ENCODE data around the gene PADI1. TPM values are rescaled to one million over a fixed set of nuclear protein-coding genes. Genes with fewer than 3 reads are reported as not detected.

The PADI1 gene
- polyA plus RNA-seq, 1 donor from 2014 or later: 0.66 TPM

- Histone ChIP-seq H3K4me3 (ENCODE audit: low read length) (no peak overlapping the region), H3K9me2 (ENCODE audit: insufficient read depth, low read length) (no peaks in the 10 kb centered on the region), H3K27ac (ENCODE audit: low read length) (no peak overlapping the region), H3K36me3 (ENCODE audit: insufficient read depth, low read length) (no peaks in the 10 kb centered on the region), H2AFZ (ENCODE audit: low read depth, low read length) (no peak overlapping the region), H3K9me3 (ENCODE audit: low read length) (no peaks in the 10 kb centered on the region), H3K27me3 (ENCODE audit: insufficient read depth, low read depth, low read length) (no peaks in the 10 kb centered on the region), H3K9ac (ENCODE audit: low read length) (no peak overlapping the region), H3F3A (ENCODE audit: insufficient read depth, low read length, poor library complexity, severe bottlenecking) (no peaks in the 10 kb centered on the region), H3K4me2 (ENCODE audit: low read length) (no peak overlapping the region), H4K20me1 (ENCODE audit: insufficient read depth) (no peaks in the 10 kb centered on the region), H3K79me2 (replicated peaks; ENCODE audit: insufficient read depth, low read length) (no peaks in the 10 kb centered on the region)
- TF ChIP-seq EZH2 (IDR thresholded peaks at IDR 0.05; ENCODE audit: borderline replicate concordance, insufficient read depth, low read length, poor library complexity, severe bottlenecking): no peak
- TF ChIP-seq MXI1 (conservative IDR thresholded peaks at IDR 0.05; ENCODE audit: poor library complexity, severe bottlenecking): no peak
- no peak for TF ChIP-seq SMC3 (conservative IDR thresholded peaks at IDR 0.05; ENCODE audit: poor library complexity)
- TF ChIP-seq RAD21 (conservative IDR thresholded peaks at IDR 0.05): no peak
- no peak for TF ChIP-seq TAF1 (IDR thresholded peaks at IDR 0.05; ENCODE audit: low read depth)
- TF ChIP-seq, protein P1, sequence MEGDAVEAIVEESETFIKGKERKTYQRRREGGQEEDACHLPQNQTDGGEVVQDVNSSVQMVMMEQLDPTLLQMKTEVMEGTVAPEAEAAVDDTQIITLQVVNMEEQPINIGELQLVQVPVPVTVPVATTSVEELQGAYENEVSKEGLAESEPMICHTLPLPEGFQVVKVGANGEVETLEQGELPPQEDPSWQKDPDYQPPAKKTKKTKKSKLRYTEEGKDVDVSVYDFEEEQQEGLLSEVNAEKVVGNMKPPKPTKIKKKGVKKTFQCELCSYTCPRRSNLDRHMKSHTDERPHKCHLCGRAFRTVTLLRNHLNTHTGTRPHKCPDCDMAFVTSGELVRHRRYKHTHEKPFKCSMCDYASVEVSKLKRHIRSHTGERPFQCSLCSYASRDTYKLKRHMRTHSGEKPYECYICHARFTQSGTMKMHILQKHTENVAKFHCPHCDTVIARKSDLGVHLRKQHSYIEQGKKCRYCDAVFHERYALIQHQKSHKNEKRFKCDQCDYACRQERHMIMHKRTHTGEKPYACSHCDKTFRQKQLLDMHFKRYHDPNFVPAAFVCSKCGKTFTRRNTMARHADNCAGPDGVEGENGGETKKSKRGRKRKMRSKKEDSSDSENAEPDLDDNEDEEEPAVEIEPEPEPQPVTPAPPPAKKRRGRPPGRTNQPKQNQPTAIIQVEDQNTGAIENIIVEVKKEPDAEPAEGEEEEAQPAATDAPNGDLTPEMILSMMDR (IDR thresholded peaks at IDR 0.05; ENCODE audit: poor library complexity, severe bottlenecking): no peak
- TF ChIP-seq, protein P2, sequence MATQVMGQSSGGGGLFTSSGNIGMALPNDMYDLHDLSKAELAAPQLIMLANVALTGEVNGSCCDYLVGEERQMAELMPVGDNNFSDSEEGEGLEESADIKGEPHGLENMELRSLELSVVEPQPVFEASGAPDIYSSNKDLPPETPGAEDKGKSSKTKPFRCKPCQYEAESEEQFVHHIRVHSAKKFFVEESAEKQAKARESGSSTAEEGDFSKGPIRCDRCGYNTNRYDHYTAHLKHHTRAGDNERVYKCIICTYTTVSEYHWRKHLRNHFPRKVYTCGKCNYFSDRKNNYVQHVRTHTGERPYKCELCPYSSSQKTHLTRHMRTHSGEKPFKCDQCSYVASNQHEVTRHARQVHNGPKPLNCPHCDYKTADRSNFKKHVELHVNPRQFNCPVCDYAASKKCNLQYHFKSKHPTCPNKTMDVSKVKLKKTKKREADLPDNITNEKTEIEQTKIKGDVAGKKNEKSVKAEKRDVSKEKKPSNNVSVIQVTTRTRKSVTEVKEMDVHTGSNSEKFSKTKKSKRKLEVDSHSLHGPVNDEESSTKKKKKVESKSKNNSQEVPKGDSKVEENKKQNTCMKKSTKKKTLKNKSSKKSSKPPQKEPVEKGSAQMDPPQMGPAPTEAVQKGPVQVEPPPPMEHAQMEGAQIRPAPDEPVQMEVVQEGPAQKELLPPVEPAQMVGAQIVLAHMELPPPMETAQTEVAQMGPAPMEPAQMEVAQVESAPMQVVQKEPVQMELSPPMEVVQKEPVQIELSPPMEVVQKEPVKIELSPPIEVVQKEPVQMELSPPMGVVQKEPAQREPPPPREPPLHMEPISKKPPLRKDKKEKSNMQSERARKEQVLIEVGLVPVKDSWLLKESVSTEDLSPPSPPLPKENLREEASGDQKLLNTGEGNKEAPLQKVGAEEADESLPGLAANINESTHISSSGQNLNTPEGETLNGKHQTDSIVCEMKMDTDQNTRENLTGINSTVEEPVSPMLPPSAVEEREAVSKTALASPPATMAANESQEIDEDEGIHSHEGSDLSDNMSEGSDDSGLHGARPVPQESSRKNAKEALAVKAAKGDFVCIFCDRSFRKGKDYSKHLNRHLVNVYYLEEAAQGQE (IDR thresholded peaks at IDR 0.05; ENCODE audit: borderline replicate concordance): no peak
- TF ChIP-seq POLR2AphosphoS5 (IDR thresholded peaks at IDR 0.05): no peak
- no peak for TF ChIP-seq EP300 (conservative IDR thresholded peaks at IDR 0.05; ENCODE audit: poor library complexity, severe bottlenecking)
These were observed 50.4 kb downstream of the PADI1 start for GRCh38 chr1:17255336-17255735.

- Histone ChIP-seq H4K20me1 (ENCODE audit: insufficient read depth) (no peaks in the 10 kb centered on the region), H3K79me2 (replicated peaks; ENCODE audit: insufficient read depth, low read length) (no peaks in the 10 kb centered on the region), H3K9me2 (ENCODE audit: insufficient read depth, low read length) (no peaks in the 10 kb centered on the region), H3K27ac (ENCODE audit: low read length) (no peak overlapping the region), H3K9me3 (ENCODE audit: low read length) (no peaks in the 10 kb centered on the region), H3K4me3 (ENCODE audit: low read length) (no peak overlapping the region), H2AFZ (ENCODE audit: low read depth, low read length) (no peak overlapping the region), H3F3A (ENCODE audit: insufficient read depth, low read length, poor library complexity, severe bottlenecking) (no peaks in the 10 kb centered on the region), H3K27me3 (ENCODE audit: insufficient read depth, low read depth, low read length) (no peaks in the 10 kb centered on the region), H3K4me2 (ENCODE audit: low read length) (no peak overlapping the region), H3K9ac (ENCODE audit: low read length) (no peak overlapping the region), H3K36me3 (ENCODE audit: insufficient read depth, low read length) (no peaks in the 10 kb centered on the region)
- no peak for TF ChIP-seq EZH2 (IDR thresholded peaks at IDR 0.05; ENCODE audit: borderline replicate concordance, insufficient read depth, low read length, poor library complexity, severe bottlenecking)
- no peak for TF ChIP-seq POLR2AphosphoS5 (IDR thresholded peaks at IDR 0.05)
- TF ChIP-seq EP300 (conservative IDR thresholded peaks at IDR 0.05; ENCODE audit: poor library complexity, severe bottlenecking): no peak
- TF ChIP-seq, protein P1 (IDR thresholded peaks at IDR 0.05; ENCODE audit: poor library complexity, severe bottlenecking): no peak
- no peak for TF ChIP-seq SMC3 (conservative IDR thresholded peaks at IDR 0.05; ENCODE audit: poor library complexity)
- TF ChIP-seq, protein P2 (IDR thresholded peaks at IDR 0.05; ENCODE audit: borderline replicate concordance): no peak
- no peak for TF ChIP-seq TAF1 (IDR thresholded peaks at IDR 0.05; ENCODE audit: low read depth)
- TF ChIP-seq MXI1 (conservative IDR thresholded peaks at IDR 0.05; ENCODE audit: poor library complexity, severe bottlenecking): no peak
These were observed 53.3 kb downstream of the PADI1 start for GRCh38 chr1:17258116-17258757.

All from neural cell (in vitro differentiated cells).